SU-DHL-6 (cell line): ENCODE data around the gene MAML3.

Source experiments
- H2AFZ ChIP-seq: fragments of 200-600 bp; sonication (generic); 2 replicates; pipeline ENCODE4 v1.6.1; 2014; ENCODE audit warnings: low read depth, mild to moderate bottlenecking, moderate library complexity, mixed read lengths, antibody characterized with exemption, low read length; ENCODE audit not compliant: severe bottlenecking
- H3F3A ChIP-seq: fragments of 200-600 bp; shearing (Covaris generic); 2 replicates; pipeline ENCODE4 v1.6.0; 2016; ENCODE audit warnings: antibody characterized with exemption, mild to moderate bottlenecking; ENCODE audit not compliant: insufficient read depth
- H3K27ac ChIP-seq: fragments of 200-600 bp; sonication (generic); 2 replicates; pipeline ENCODE4 v1.5.1; 2016; ENCODE audit warnings: low read depth, mild to moderate bottlenecking, low read length, moderate library complexity, mixed read lengths
- H3K27me3 ChIP-seq: fragments of 200-600 bp; sonication (generic), shearing (Covaris generic); 2 replicates; pipeline ENCODE4 v1.6.0; 2014; ENCODE audit warnings: mild to moderate bottlenecking, low read length
- H3K36me3 ChIP-seq: fragments of 200-600 bp; sonication (generic); 2 replicates; pipeline ENCODE4 v1.6.1; 2014; ENCODE audit warnings: mild to moderate bottlenecking, low read length, mixed read lengths
- H3K4me2 ChIP-seq: fragments of 300-600, 200-600 bp; shearing (Covaris generic), sonication (generic); 2 replicates; pipeline ENCODE4 v1.6.0; 2014; ENCODE audit warnings: low read length, low read depth, mild to moderate bottlenecking; ENCODE audit not compliant: poor library complexity, severe bottlenecking
- H3K4me3 ChIP-seq: fragments of 200-600 bp; sonication (generic); 2 replicates; pipeline ENCODE4 v1.5.1; 2014; ENCODE audit warnings: antibody characterized with exemption, low read length, mild to moderate bottlenecking, mixed read lengths; ENCODE audit not compliant: insufficient read depth, poor library complexity, severe bottlenecking
- H3K79me2 ChIP-seq: fragments of 200-600 bp; sonication (generic); 2 replicates; pipeline ENCODE4 v1.6.1; 2014; ENCODE audit warnings: mild to moderate bottlenecking, low read length, moderate library complexity; ENCODE audit not compliant: insufficient read depth
- H3K9ac ChIP-seq: fragments of 200-600 bp; sonication (generic); 2 replicates; pipeline ENCODE4 v1.7.0; 2014; ENCODE audit warnings: mild to moderate bottlenecking, low read length
- H3K9me2 ChIP-seq: fragments of 200-600 bp; sonication (generic); replicated peaks from 2 replicates; pipeline ENCODE4 v1.6.1; 2014; ENCODE audit warnings: low read length; ENCODE audit not compliant: insufficient read depth
- H3K9me3 ChIP-seq: fragments of 200-600 bp; sonication (generic); 2 replicates; pipeline ENCODE4 v1.6.1; 2014; ENCODE audit warnings: low read length, mixed read lengths; ENCODE audit not compliant: insufficient read depth
- H4K20me1 ChIP-seq: fragments of 200-600 bp; sonication (generic); 2 replicates; pipeline ENCODE4 v1.6.1; 2014; ENCODE audit warnings: low read depth, mild to moderate bottlenecking, antibody characterized with exemption, low read length, moderate library complexity, mixed read lengths
- EZH2phosphoT487 ChIP-seq: fragments of 200-600 bp; sonication (generic), shearing (Covaris generic); conservative IDR thresholded peaks from 2 replicates; pipeline ENCODE4 v1.6.1; 2018; ENCODE audit warnings: mild to moderate bottlenecking, antibody characterized with exemption, low read length, moderate library complexity, mixed read lengths
- TF ChIP-seq, protein P1 (sequence below): fragments of 200-600 bp; sonication (generic); IDR thresholded peaks from one replicate; pipeline ENCODE4 v1.5.1; 2017; ENCODE audit warnings: antibody characterized with exemption, mild to moderate bottlenecking, low read length, moderate library complexity; ENCODE audit not compliant: insufficient read depth, poor library complexity, severe bottlenecking

Gene MAML3

GRCh38 chr4:140005699-140006098, 148.3 kb downstream of the MAML3 start:
- no peaks in the 10 kb centered on the region for H3K27me3 ChIP-seq
- H3K79me2 ChIP-seq, result no peaks in the 10 kb centered on the region
- H3K27ac ChIP-seq, result no peak overlapping the region
- H3K9me3 ChIP-seq, result no peaks in the 10 kb centered on the region
- H3F3A ChIP-seq, result no peaks in the 10 kb centered on the region
- TF ChIP-seq, protein P1, sequence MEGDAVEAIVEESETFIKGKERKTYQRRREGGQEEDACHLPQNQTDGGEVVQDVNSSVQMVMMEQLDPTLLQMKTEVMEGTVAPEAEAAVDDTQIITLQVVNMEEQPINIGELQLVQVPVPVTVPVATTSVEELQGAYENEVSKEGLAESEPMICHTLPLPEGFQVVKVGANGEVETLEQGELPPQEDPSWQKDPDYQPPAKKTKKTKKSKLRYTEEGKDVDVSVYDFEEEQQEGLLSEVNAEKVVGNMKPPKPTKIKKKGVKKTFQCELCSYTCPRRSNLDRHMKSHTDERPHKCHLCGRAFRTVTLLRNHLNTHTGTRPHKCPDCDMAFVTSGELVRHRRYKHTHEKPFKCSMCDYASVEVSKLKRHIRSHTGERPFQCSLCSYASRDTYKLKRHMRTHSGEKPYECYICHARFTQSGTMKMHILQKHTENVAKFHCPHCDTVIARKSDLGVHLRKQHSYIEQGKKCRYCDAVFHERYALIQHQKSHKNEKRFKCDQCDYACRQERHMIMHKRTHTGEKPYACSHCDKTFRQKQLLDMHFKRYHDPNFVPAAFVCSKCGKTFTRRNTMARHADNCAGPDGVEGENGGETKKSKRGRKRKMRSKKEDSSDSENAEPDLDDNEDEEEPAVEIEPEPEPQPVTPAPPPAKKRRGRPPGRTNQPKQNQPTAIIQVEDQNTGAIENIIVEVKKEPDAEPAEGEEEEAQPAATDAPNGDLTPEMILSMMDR, result no peak
- no peak for TF ChIP-seq EZH2phosphoT487
- H3K9me2 ChIP-seq, result no peaks in the 10 kb centered on the region
- no peak overlapping the region for H3K4me2 ChIP-seq
- no peaks in the 10 kb centered on the region for H3K36me3 ChIP-seq
- no peak overlapping the region for H3K4me3 ChIP-seq
- H3K9ac ChIP-seq, result no peak overlapping the region
- no peak overlapping the region for H2AFZ ChIP-seq
- H4K20me1 ChIP-seq, result no peaks in the 10 kb centered on the region

- no peak overlapping the region for H3K27ac ChIP-seq
- H2AFZ ChIP-seq, result no peak overlapping the region
- no peak overlapping the region for H3K9ac ChIP-seq
- no peaks in the 10 kb centered on the region for H3F3A ChIP-seq
- H3K36me3 ChIP-seq, result no peaks in the 10 kb centered on the region
- no peaks in the 10 kb centered on the region for H3K9me2 ChIP-seq
- H3K4me2 ChIP-seq, result no peak overlapping the region
- H3K9me3 ChIP-seq, result no peaks in the 10 kb centered on the region
- TF ChIP-seq EZH2phosphoT487, result no peak
- TF ChIP-seq, protein P1, result no peak
- H3K4me3 ChIP-seq, result no peak overlapping the region
- no peaks in the 10 kb centered on the region for H3K27me3 ChIP-seq
- H4K20me1 ChIP-seq, result no peaks in the 10 kb centered on the region
- H3K79me2 ChIP-seq, result no peaks in the 10 kb centered on the region
These were observed 148.9 kb downstream of the MAML3 start for GRCh38 chr4:140004922-140005627.

DNA sequence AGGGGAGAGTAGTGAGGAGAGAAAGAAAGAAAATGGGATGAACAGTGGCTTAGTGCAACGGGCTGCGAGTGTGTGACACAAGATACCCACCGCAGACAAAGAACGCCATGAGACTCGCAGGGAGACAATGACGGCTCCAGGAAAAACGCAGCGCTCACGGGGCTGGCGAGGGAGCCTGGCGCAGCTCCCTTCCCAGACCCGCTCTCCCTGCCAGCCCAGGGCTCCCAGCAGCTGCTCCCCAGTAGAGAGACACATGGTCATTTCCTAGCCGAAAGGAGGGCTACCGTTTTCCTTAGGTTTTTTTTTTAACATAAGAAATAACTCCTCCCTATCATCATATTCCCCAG, 149.5 kb downstream of the MAML3 start:
- Histone ChIP-seq H4K20me1 (no peaks in the 10 kb centered on the region), H3K9me3 (no peaks in the 10 kb centered on the region), H3K4me3 (no peak overlapping the region), H3K79me2 (no peaks in the 10 kb centered on the region), H3K4me2 (no peak overlapping the region), H3K9ac (no peak overlapping the region), H2AFZ (no peak overlapping the region), H3K36me3 (no peaks in the 10 kb centered on the region), H3F3A (no peaks in the 10 kb centered on the region), H3K27me3 (no peaks in the 10 kb centered on the region), H3K27ac (no peak overlapping the region), H3K9me2 (no peaks in the 10 kb centered on the region)
- no peak for TF ChIP-seq EZH2phosphoT487
- TF ChIP-seq, protein P1, result no peak
